RCC 7860 (cell line): ENCODE data around the gene EXOSC9.

ENCODE experiments used
- DNase-seq: peaks from one replicate; pipeline ENCODE4 v3.0.0-alpha.2; 2015; ENCODE audit warnings: low spot score
- FAIRE-seq: peaks from 2 replicates; lab custom pipeline; 2012; peaks lifted over from hg19 to GRCh38; lab: Jason Lieb, UNC

The EXOSC9 gene

GRCh38 chr4:121788896-121789295 lies 12.2 kb upstream of the EXOSC9 start:
- FAIRE-seq (no peak), DNase-seq (no peak)

DNA sequence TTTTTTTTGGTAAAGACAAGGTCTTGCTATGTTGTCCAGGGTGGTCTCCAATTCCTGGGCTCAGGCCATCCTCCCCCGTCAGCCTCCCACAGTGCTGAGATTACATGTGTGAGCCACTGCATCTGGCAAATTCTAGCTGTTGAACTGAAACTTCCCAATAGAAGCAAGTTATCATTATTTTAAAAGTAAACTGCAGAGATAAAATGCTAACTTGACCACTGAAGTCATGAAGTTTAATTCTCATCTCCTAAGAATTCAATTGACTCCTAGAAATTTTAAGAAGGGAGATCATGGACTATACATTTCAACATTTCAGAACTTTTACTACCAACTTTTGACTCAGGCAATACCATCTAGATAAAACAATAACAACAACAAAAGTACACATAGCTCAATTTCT lies 11.7 kb upstream of the EXOSC9 start:
- FAIRE-seq (no peak), DNase-seq (no peak)

DNA sequence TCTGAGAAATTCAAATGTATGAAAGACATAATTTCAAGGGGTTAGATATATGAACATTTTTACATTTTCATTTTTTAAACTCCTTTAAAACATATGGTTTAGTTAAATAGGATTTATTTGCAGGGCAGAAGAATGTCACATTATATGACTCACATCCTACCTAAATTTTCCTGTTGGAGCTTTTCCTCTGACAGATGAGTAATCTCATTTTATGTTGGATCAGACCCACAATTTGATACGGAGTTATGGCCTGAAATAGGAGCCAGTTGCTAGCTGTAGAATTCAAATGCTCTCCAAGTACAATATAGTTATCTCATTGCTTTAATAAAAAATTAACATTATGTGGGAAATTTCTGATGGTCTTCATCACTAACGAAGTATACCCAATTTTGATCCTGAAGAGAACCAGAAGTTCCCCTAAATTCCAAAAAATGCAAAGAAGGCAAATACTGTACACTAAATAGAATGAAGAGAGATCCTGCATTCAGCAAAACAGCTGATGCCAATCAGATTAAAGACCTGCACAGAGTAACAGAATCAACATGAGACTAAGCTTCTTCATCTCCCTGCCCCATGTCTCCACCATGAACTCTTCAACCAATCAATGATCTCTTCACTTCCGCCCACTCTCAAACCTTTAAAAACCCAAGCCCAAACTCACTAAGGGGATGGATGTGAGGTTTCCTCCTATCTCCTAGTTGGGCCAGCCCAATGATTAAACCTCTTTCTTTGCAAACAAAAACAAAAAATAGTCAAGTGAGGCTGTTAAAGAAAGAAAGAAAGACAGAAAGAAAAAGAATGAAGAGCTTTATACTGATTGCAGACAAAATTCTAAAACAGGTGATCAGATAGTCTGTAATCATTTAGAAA lies 10.9 kb upstream of the EXOSC9 start:
- FAIRE-seq, result peak; percentile 89
- peak; percentile 62 for DNase-seq

DNA sequence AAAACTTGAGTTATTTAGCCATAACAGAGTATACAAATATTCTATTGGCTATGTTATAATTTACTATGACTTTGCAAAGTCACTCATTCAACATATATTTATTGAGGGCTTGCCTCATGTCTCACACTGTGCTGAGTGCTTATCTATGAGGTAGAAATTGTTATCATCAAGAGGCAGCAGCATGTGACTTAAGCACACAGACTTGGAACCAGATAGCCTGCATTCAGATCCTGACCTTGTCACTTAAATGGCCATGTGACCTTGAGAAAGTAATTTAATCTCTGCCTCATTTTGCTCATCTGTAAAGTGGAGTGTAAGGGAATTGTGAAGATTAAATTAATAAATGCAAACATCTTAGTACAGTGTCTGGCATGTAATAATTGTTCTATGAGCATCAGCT lies 10.1 kb upstream of the EXOSC9 start:
- DNase-seq (no peak), FAIRE-seq (no peak)

- peak; percentile 17 for DNase-seq
- no peak for FAIRE-seq
These were observed 9.6 kb upstream of the EXOSC9 start for GRCh38 chr4:121791481-121791880.

GRCh38 chr4:121792966-121793365 lies 8.2 kb upstream of the EXOSC9 start:
- FAIRE-seq (no peak), DNase-seq (no peak)

- DNase-seq (no peak), FAIRE-seq (no peak)
These were observed 6.5 kb upstream of the EXOSC9 start for GRCh38 chr4:121794505-121795188.

GRCh38 chr4:121796283-121796682 lies 4.8 kb upstream of the EXOSC9 start:
- DNase-seq (no peak), FAIRE-seq (no peak)

DNA sequence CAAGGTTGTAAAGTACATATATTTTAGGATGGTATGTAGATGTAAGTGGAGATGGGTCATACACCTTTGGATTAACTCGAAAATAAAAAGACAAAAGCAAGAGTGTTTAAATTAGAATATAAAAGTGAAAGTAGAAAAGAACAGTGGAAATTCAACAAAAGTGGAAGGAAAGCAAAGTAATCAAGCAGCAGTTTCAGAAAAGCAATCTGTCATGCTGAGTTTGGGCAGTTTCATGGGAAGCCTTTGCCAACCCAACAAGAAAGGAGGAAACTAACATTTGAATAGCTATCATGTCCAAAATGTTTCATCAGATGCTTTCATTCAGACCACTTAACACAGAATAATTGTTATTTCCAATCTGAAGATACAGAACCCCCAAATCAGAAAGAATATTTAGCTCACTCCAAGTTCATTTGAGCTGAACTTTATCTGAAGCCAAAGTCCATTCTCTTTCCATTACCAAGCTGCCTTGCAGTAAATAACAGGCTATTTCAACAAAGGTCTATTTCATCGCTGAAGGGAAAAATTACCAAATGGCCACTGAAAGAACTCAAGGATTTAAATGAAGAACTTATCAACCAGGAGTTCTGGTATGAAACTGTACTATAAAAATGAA lies 1.8 kb upstream of the EXOSC9 start:
- DNase-seq (no peak), FAIRE-seq (no peak)

GRCh38 chr4:121799867-121800501 lies 1.1 kb upstream of the EXOSC9 start:
- DNase-seq (no peak), FAIRE-seq (no peak)

- no peak for FAIRE-seq
- DNase-seq, result no peak
These were observed 524 bp upstream of the EXOSC9 start for GRCh38 chr4:121800638-121800960.

DNA sequence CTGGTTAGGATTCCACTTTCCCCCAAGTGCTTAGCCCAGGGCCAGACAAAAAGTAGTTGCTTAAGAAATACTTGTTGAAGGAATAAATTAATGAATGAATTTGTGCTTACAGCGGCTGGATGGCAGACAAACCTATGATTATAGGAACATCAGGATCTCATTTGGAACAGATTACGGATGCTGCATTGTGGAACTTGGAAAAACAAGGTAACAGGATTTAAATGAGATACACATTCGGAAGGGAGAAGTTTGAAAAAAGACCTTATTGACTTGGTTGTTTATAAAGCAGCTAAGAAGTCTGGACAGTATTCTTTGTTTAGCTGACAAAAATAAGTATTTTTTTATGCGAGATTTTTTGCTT lies 572 bp downstream of the EXOSC9 start:
- DNase-seq (no peak), FAIRE-seq (no peak)

- FAIRE-seq (no peak), DNase-seq (no peak)
These were observed 5.3 kb downstream of the EXOSC9 start for GRCh38 chr4:121806411-121806810.

GRCh38 chr4:121811122-121811521 lies 10.0 kb downstream of the EXOSC9 start:
- DNase-seq (no peak), FAIRE-seq (no peak)

DNA sequence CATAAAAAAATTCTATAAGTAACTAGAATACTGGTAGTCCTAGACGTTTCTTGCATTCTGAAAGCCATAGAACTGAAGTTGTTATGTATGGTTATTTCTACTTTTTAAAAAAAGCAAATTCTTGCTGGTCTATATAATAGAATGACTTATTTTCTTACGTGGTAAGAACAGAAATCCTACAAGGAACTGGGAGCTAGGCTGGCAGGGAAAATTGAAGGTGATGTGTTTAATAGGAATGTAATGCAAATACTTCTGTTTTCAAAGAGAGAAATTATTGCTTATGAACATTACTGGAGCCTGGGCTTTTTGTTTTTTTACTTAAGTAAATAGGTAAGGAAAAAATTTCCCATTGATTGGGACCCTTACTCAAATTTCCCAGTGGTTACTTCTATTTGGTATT lies 13.6 kb downstream of the EXOSC9 start:
- no peak for DNase-seq
- no peak for FAIRE-seq

- no peak for FAIRE-seq
- no peak for DNase-seq
These were observed 15.9 kb downstream of the EXOSC9 start for GRCh38 chr4:121817006-121817405.

DNA sequence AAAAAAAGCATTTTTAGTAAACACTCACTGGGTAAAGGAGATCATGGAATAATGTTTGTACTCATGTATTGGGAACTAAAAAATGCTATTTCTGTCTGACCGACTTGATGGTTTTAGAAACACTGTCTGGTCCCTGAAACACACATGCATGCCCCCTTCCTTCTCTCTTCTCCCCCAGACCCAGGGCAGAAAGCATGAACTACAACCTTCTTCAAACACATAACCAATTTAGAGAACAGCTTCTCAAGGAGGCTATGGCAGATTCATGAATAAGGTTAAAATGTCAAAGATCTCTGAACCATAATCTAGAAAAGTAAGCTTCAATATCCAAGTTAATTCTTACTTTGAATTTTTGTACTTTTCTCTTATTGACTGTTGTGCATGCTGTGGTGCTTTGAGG lies 16.6 kb downstream of the EXOSC9 start:
- FAIRE-seq (no peak), DNase-seq (no peak)

- FAIRE-seq, result no peak
These were observed 17.1 kb downstream of the EXOSC9 start for GRCh38 chr4:121818215-121818614.

DNA sequence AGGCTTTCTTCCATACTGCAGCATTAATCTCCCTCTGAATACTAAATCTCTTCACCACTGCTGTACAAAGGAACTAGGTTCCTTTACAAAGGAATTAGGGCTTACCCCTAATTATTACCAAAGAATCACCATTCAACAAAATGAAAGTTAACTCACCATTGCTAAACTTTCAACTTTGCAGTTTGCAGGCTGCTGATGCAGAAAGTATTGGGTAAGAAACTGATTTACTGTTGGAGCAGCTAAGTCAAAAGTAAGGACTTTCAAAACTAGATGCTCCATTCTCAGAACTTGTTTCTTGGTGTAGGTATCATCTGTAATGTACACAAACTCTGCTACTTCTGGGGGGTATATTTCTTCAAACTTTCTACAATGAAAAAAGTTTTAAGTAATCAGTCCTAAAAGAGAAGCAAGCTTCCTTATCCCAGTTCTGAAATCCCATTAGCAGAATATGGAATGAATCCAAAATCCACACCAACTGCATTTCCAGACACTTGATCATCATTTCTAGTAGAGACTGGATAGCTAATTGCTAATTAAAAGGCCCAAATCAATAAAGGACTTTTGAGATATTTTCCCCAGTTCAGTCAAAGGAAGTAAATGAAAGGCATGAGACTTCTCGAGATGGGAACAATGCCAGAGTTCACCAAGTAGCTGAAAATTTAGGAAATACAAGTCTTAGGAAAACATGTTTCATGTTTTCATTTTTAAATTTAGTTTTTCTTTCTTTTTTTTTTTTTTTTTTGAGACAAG lies 18.3 kb downstream of the EXOSC9 start:
- FAIRE-seq (no peak), DNase-seq (no peak)

More at GRCh38 chr4:121818215-121818614, 17.1 kb downstream of the EXOSC9 start:
- DNase-seq, result no peak

- DNase-seq (no peak), FAIRE-seq (no peak)
These were observed 20.9 kb downstream of the EXOSC9 start for GRCh38 chr4:121822047-121822446.
